Neural cell (in vitro differentiated cells): ENCODE results near the gene KDM4B. TPM values are rescaled to one million over a fixed set of nuclear protein-coding genes. Genes with fewer than 3 reads are reported as not detected.

Experiments
- H2AFZ ChIP-seq: fragments of 200-600, 300-800 bp; sonication (generic), shearing (Covaris generic); 2 replicates; pipeline ENCODE4 v1.6.0; 2014; ENCODE audit warnings: low read depth, mild to moderate bottlenecking, antibody characterized with exemption, low read length, moderate library complexity
- H3F3A ChIP-seq: fragments of 200-600 bp; shearing (Covaris generic); 2 replicates; pipeline ENCODE4 v1.6.1; 2016; ENCODE audit warnings: mild to moderate bottlenecking, moderate library complexity, mixed read lengths, antibody characterized with exemption, low read length; ENCODE audit not compliant: insufficient read depth, poor library complexity, severe bottlenecking
- H3K27ac ChIP-seq: fragments of 200-600, 300-800 bp; sonication (generic), shearing (Covaris generic); 2 replicates; pipeline ENCODE4 v1.5.1; 2014; ENCODE audit warnings: mild to moderate bottlenecking, low read length, moderate library complexity
- H3K27me3 ChIP-seq: fragments of 300-800, 200-600 bp; sonication (generic), shearing (Covaris generic); 2 replicates; pipeline ENCODE4 v1.6.0; 2014; ENCODE audit warnings: mild to moderate bottlenecking, low read depth, low read length, moderate library complexity; ENCODE audit not compliant: insufficient read depth
- H3K36me3 ChIP-seq: fragments of 300-800, 200-600 bp; sonication (generic), shearing (Covaris generic); 2 replicates; pipeline ENCODE4 v1.5.1; 2014; ENCODE audit warnings: mild to moderate bottlenecking, antibody characterized with exemption, low read length, moderate library complexity; ENCODE audit not compliant: insufficient read depth
- H3K4me2 ChIP-seq: fragments of 300-800, 200-600 bp; sonication (generic), shearing (Covaris generic); 2 replicates; pipeline ENCODE4 v1.6.0; 2014; ENCODE audit warnings: mild to moderate bottlenecking, low read length
- H3K4me3 ChIP-seq: fragments of 300-800, 200-600 bp; sonication (generic), shearing (Covaris generic); 2 replicates; pipeline ENCODE4 v1.5.1; 2014; ENCODE audit warnings: mild to moderate bottlenecking, low read length, moderate library complexity
- H3K79me2 ChIP-seq: fragments of 200-600 bp; shearing (Covaris generic); replicated peaks from 2 replicates; pipeline ENCODE4 v1.6.0; 2014; ENCODE audit warnings: mild to moderate bottlenecking, low read length, moderate library complexity; ENCODE audit not compliant: insufficient read depth
- H3K9ac ChIP-seq: fragments of 300-800, 200-600 bp; sonication (generic), shearing (Covaris generic); 2 replicates; pipeline ENCODE4 v1.6.1; 2016; ENCODE audit warnings: mild to moderate bottlenecking, low read length, mixed read lengths
- H3K9me2 ChIP-seq: fragments of 200-600 bp; shearing (Covaris generic); 2 replicates; pipeline ENCODE4 v1.6.1; 2016; ENCODE audit warnings: mild to moderate bottlenecking, low read length, mixed read lengths; ENCODE audit not compliant: insufficient read depth
- H3K9me3 ChIP-seq: fragments of 200-600, 300-800 bp; sonication (generic), shearing (Covaris generic); 2 replicates; pipeline ENCODE4 v1.6.1; 2016; ENCODE audit warnings: mild to moderate bottlenecking, mixed run types, low read length, moderate library complexity, mixed read lengths
- H4K20me1 ChIP-seq: fragments of 200-600 bp; shearing (Covaris generic); 2 replicates; pipeline ENCODE4 v1.6.1; 2016; ENCODE audit warnings: mild to moderate bottlenecking, mixed run types; ENCODE audit not compliant: insufficient read depth
- EP300 ChIP-seq: fragments of 450-650 bp; conservative IDR thresholded peaks from 2 replicates; pipeline ENCODE4 v1.6.1; 2014; ENCODE audit warnings: antibody characterized with exemption, mild to moderate bottlenecking, moderate library complexity; ENCODE audit not compliant: poor library complexity, severe bottlenecking
- EZH2 ChIP-seq: fragments of 200-600, 300-800 bp; shearing (Covaris generic), sonication (generic); IDR thresholded peaks from 2 replicates; pipeline ENCODE4 v1.6.1; 2014; ENCODE audit warnings: antibody characterized with exemption, low read length, borderline replicate concordance, mild to moderate bottlenecking; ENCODE audit not compliant: insufficient read depth, poor library complexity, severe bottlenecking
- MXI1 ChIP-seq: fragments of 450-650 bp; conservative IDR thresholded peaks from 2 replicates; pipeline ENCODE4 v1.6.1; 2014; ENCODE audit warnings: antibody characterized with exemption, mild to moderate bottlenecking; ENCODE audit not compliant: poor library complexity, severe bottlenecking
- POLR2AphosphoS5 ChIP-seq: IDR thresholded peaks from 2 replicates; pipeline ENCODE4 v1.6.1; 2012
- RAD21 ChIP-seq: fragments of 450-650 bp; conservative IDR thresholded peaks from 2 replicates; pipeline ENCODE4 v1.6.1; 2014; ENCODE audit warnings: antibody characterized with exemption, mild to moderate bottlenecking, moderate library complexity
- SMC3 ChIP-seq: fragments of 450-650 bp; conservative IDR thresholded peaks from 2 replicates; pipeline ENCODE4 v1.6.1; 2014; ENCODE audit warnings: antibody characterized with exemption, mild to moderate bottlenecking, moderate library complexity; ENCODE audit not compliant: poor library complexity
- TAF1 ChIP-seq: IDR thresholded peaks from 2 replicates; pipeline ENCODE4 v1.6.1; 2012; ENCODE audit warnings: low read depth
- polyA plus RNA-seq: library from polyadenylated mRNA; depleted of rRNA; stranded (reverse); fragments of >200 nt; gene quantifications from 2 replicates; pipeline ENCODE4 v1.2.3, GENCODE V29; 2014
- TF ChIP-seq, protein P1 (sequence below): fragments of 450-650 bp; IDR thresholded peaks from 2 replicates; pipeline ENCODE4 v1.5.1; 2014; ENCODE audit warnings: antibody characterized with exemption, mild to moderate bottlenecking, moderate library complexity; ENCODE audit not compliant: poor library complexity, severe bottlenecking
- TF ChIP-seq, protein P2 (sequence below): IDR thresholded peaks from 2 replicates; pipeline ENCODE4 v1.6.1; 2012; ENCODE audit warnings: borderline replicate concordance

The KDM4B gene
- polyA plus RNA-seq, 1 donor from 2014 or later, result 19.1 TPM

DNA sequence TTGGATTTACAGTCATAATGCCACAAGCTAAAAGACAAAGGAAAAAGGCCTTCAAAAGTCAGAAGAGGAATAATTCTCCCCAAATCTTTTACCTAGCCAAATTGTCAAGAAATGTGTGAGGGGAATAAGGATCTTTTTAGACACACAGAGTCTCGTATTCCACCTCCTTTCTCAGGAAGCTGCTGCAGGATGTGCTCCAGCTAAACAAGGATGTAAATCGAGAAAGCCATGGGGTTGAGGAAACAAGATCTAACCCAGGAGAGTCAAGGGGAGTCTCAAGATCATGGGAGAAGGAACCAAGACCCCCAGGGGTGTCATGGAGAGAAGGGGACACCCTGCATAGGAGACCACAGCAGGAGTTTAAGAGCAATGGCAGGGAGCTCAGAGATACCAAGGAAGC lies 147.4 kb downstream of the KDM4B start:
- Histone ChIP-seq H3K27me3 (no peaks in the 10 kb centered on the region), H3K79me2 (no peaks in the 10 kb centered on the region), H3K27ac (no peak overlapping the region), H3K36me3 (no peaks in the 10 kb centered on the region), H3K4me2 (no peak overlapping the region), H3K4me3 (no peak overlapping the region), H2AFZ (no peak overlapping the region), H3K9ac (no peak overlapping the region), H4K20me1 (no peaks in the 10 kb centered on the region), H3K9me3 (no peaks in the 10 kb centered on the region), H3F3A (no peaks in the 10 kb centered on the region), H3K9me2 (no peaks in the 10 kb centered on the region)
- TF ChIP-seq SMC3 (no peak), EZH2 (no peak)

DNA sequence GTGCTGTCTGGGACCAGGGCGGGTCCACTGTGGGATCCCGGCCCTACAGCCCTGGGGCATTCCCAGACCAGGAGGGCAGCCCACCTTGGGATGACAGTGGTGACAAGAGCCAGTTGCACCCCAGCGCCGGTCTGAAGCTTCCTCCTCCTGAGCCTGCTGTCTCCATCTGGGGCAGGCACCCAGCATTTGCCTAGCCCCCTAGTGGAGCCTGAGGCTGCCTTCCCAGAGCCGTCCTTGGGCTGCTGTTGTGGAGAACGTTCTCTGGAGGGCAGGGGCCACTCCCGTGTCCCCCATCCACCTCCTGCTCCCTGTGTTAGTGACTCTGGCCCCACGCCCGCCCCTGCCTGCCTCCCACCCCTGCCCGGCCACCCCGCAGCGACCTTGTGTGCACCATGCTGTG lies 148.5 kb downstream of the KDM4B start:
- Histone ChIP-seq H3K4me3 (no peak overlapping the region), H2AFZ (no peak overlapping the region), H3K27ac (no peak overlapping the region), H3K9ac (no peak overlapping the region), H3K9me2 (no peaks in the 10 kb centered on the region), H3K36me3 (no peaks in the 10 kb centered on the region), H4K20me1 (no peaks in the 10 kb centered on the region), H3K27me3 (no peaks in the 10 kb centered on the region), H3K4me2 (no peak overlapping the region), H3F3A (no peaks in the 10 kb centered on the region), H3K9me3 (no peaks in the 10 kb centered on the region), H3K79me2 (no peaks in the 10 kb centered on the region)
- TF ChIP-seq SMC3 (no peak), TAF1 (no peak), POLR2AphosphoS5 (no peak), RAD21 (no peak), MXI1 (no peak), EZH2 (no peak)
- TF ChIP-seq, protein P1, sequence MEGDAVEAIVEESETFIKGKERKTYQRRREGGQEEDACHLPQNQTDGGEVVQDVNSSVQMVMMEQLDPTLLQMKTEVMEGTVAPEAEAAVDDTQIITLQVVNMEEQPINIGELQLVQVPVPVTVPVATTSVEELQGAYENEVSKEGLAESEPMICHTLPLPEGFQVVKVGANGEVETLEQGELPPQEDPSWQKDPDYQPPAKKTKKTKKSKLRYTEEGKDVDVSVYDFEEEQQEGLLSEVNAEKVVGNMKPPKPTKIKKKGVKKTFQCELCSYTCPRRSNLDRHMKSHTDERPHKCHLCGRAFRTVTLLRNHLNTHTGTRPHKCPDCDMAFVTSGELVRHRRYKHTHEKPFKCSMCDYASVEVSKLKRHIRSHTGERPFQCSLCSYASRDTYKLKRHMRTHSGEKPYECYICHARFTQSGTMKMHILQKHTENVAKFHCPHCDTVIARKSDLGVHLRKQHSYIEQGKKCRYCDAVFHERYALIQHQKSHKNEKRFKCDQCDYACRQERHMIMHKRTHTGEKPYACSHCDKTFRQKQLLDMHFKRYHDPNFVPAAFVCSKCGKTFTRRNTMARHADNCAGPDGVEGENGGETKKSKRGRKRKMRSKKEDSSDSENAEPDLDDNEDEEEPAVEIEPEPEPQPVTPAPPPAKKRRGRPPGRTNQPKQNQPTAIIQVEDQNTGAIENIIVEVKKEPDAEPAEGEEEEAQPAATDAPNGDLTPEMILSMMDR, result no peak

DNA sequence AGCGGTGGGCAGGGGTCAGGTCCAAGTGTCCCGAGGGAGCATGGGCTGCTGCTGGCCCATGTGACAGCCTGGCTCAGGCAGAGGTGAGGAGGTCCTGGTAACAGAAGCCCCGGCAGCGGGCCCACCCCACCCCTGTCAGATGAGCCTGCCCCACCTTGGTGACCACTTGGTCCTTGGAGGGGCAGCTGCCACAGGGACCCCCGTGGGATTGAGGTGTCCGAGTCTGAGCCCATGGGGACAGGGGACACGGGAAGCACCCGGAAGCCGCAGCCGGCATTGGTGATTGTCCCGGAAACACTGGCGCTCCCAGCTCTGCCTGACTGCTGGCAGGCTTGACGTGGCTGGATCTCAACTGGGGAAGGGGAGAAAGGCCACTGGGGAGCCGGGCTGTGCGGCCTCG lies 149.1 kb downstream of the KDM4B start:
- Histone ChIP-seq H3K4me2 (no peak overlapping the region), H2AFZ (no peak overlapping the region), H4K20me1 (no peaks in the 10 kb centered on the region), H3K9me2 (no peaks in the 10 kb centered on the region), H3K36me3 (no peaks in the 10 kb centered on the region), H3K9ac (no peak overlapping the region), H3F3A (no peaks in the 10 kb centered on the region), H3K9me3 (no peaks in the 10 kb centered on the region), H3K79me2 (no peaks in the 10 kb centered on the region), H3K27ac (no peak overlapping the region), H3K27me3 (no peaks in the 10 kb centered on the region), H3K4me3 (no peak overlapping the region)
- TF ChIP-seq RAD21 (no peak), EP300 (no peak), POLR2AphosphoS5 (no peak), SMC3 (no peak), MXI1 (no peak), EZH2 (no peak), TAF1 (no peak)
- TF ChIP-seq, protein P1, result no peak
- TF ChIP-seq, protein P2, sequence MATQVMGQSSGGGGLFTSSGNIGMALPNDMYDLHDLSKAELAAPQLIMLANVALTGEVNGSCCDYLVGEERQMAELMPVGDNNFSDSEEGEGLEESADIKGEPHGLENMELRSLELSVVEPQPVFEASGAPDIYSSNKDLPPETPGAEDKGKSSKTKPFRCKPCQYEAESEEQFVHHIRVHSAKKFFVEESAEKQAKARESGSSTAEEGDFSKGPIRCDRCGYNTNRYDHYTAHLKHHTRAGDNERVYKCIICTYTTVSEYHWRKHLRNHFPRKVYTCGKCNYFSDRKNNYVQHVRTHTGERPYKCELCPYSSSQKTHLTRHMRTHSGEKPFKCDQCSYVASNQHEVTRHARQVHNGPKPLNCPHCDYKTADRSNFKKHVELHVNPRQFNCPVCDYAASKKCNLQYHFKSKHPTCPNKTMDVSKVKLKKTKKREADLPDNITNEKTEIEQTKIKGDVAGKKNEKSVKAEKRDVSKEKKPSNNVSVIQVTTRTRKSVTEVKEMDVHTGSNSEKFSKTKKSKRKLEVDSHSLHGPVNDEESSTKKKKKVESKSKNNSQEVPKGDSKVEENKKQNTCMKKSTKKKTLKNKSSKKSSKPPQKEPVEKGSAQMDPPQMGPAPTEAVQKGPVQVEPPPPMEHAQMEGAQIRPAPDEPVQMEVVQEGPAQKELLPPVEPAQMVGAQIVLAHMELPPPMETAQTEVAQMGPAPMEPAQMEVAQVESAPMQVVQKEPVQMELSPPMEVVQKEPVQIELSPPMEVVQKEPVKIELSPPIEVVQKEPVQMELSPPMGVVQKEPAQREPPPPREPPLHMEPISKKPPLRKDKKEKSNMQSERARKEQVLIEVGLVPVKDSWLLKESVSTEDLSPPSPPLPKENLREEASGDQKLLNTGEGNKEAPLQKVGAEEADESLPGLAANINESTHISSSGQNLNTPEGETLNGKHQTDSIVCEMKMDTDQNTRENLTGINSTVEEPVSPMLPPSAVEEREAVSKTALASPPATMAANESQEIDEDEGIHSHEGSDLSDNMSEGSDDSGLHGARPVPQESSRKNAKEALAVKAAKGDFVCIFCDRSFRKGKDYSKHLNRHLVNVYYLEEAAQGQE, result no peak
